Osteocyte (in vitro differentiated cells): ENCODE measurements around the gene CTNNB1. TPM values are rescaled to one million over a fixed set of nuclear protein-coding genes. Genes with fewer than 3 reads are reported as not detected.

Experiments used
- DNase-seq: peaks from one replicate; pipeline ENCODE4 v3.0.0; 2021; ENCODE audit warnings: mixed read lengths; ENCODE audit not compliant: unreplicated experiment; ENCODE audit errors: extremely low spot score
- H3K27ac Mint-ChIP-seq: one replicate; pipeline ENCODE4 v1.8.0; 2021; ENCODE audit warnings: mild to moderate bottlenecking, mixed read lengths; ENCODE audit not compliant: unreplicated experiment
- H3K27me3 Mint-ChIP-seq: one replicate; pipeline ENCODE4 v1.8.0; 2021; ENCODE audit warnings: mixed read lengths; ENCODE audit not compliant: unreplicated experiment
- H3K36me3 Mint-ChIP-seq: one replicate; pipeline ENCODE4 v1.8.0; 2021; ENCODE audit warnings: mixed read lengths; ENCODE audit not compliant: unreplicated experiment
- H3K4me1 Mint-ChIP-seq: one replicate; pipeline ENCODE4 v1.8.0; 2021; ENCODE audit warnings: mixed read lengths; ENCODE audit not compliant: unreplicated experiment
- H3K4me3 Mint-ChIP-seq: one replicate; pipeline ENCODE4 v1.8.0; 2021; ENCODE audit warnings: mild to moderate bottlenecking, moderate library complexity, mixed read lengths; ENCODE audit not compliant: unreplicated experiment
- H3K9me3 Mint-ChIP-seq: one replicate; pipeline ENCODE4 v1.8.0; 2021; ENCODE audit warnings: mixed read lengths; ENCODE audit not compliant: unreplicated experiment
- CTCF ChIP-seq: fragments of 200-600 bp; sonication (generic); IDR thresholded peaks from 2 replicates; pipeline ENCODE4 v1.5.0; 2021; ENCODE audit warnings: antibody characterized with exemption, mild to moderate bottlenecking, moderate library complexity
- total RNA-seq: library from RNA; stranded (reverse); gene quantifications from 2 replicates; pipeline ENCODE4 v1.2.1, GENCODE V29; 2021

The CTNNB1 gene
- total RNA-seq, 1 donor from 2014 or later, result 339 TPM

DNA sequence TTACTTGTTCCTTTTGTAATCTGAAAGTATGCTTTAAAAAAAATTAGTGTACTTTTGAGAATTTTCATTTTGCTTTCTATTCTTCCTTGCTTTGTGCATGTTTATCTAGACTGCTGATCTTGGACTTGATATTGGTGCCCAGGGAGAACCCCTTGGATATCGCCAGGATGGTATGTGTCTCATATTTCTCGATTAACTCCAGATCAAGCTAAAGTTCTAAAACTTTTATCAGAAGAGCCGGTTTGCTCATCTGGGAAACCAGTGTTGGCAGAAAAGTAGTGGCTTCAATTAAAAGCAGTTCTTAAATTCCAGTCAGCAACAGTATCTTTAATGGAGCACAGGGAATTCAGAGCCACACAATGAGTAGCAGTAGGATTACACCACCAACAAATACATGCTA is 38.6 kb downstream of the CTNNB1 start:
- Mint-ChIP-seq H3K4me1 (no peaks in the 10 kb centered on the region), H3K27ac (no peak overlapping the region), H3K4me3 (no peak overlapping the region), H3K27me3 (no peaks in the 10 kb centered on the region), H3K36me3 (peaks cover 85% of the 10 kb centered on the region), H3K9me3 (no peaks in the 10 kb centered on the region)
- no peak for TF ChIP-seq CTCF
- DNase-seq, result no peak

DNA sequence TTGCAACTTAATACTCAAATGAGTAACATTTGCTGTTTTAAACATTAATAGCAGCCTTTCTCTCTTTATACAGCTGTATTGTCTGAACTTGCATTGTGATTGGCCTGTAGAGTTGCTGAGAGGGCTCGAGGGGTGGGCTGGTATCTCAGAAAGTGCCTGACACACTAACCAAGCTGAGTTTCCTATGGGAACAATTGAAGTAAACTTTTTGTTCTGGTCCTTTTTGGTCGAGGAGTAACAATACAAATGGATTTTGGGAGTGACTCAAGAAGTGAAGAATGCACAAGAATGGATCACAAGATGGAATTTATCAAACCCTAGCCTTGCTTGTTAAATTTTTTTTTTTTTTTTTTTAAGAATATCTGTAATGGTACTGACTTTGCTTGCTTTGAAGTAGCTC is 40.3 kb downstream of the CTNNB1 start:
- no peak overlapping the region for H3K4me3 Mint-ChIP-seq
- H3K27me3 Mint-ChIP-seq, result no peaks in the 10 kb centered on the region
- no peaks in the 10 kb centered on the region for H3K4me1 Mint-ChIP-seq
- no peak overlapping the region for H3K27ac Mint-ChIP-seq
- peaks cover 80% of the 10 kb centered on the region for H3K36me3 Mint-ChIP-seq
- TF ChIP-seq CTCF, result no peak
- no peak for DNase-seq
- H3K9me3 Mint-ChIP-seq, result no peaks in the 10 kb centered on the region

GRCh38 chr3:41241161-41241560 is 41.9 kb downstream of the CTNNB1 start:
- H3K4me1 Mint-ChIP-seq, result no peaks in the 10 kb centered on the region
- H3K9me3 Mint-ChIP-seq, result no peaks in the 10 kb centered on the region
- no peaks in the 10 kb centered on the region for H3K27me3 Mint-ChIP-seq
- peaks cover 69% of the 10 kb centered on the region for H3K36me3 Mint-ChIP-seq
- DNase-seq, result no peak
- TF ChIP-seq CTCF, result no peak
- no peak overlapping the region for H3K4me3 Mint-ChIP-seq
- H3K27ac Mint-ChIP-seq, result no peak overlapping the region

DNA sequence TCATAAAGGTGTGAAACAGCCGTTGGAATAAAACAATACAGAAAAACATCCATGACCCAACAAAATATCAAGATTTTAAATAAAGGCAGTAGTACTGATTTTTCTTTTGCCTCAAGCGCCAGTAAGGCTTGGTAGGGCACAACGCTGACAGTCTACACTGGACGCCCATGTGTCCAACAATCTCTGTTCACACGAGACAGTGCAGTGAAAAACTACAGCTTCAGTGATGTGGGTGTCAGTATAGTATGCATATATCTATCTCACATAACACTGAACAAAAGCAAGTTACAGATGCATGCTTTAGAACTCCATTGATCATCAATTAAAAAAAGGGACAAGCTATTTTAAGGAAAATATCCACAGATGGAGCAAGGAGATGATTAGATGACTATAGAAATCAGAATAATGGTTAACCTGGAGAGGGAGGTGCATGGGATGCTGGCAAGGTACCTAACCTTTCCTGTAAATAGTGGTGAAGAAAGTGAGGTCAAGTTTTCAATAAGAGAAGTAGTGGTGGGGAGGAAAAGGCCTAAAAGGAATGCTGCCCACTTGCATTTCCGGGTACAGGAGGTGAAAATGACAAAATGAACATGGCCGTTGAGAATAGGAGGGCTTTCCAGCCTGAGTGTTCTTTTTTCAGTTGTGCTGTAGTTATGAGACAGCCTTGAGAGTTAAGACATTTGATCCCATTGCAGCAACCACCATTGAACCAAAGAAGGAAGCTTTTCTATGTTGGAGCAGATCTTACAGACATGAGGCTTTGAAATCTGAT is 42.7 kb downstream of the CTNNB1 start:
- no peak for DNase-seq
- Mint-ChIP-seq H3K27me3 (no peaks in the 10 kb centered on the region), H3K4me1 (no peaks in the 10 kb centered on the region), H3K27ac (no peak overlapping the region), H3K4me3 (no peak overlapping the region), H3K9me3 (no peaks in the 10 kb centered on the region), H3K36me3 (peaks cover 62% of the 10 kb centered on the region)
- no peak for TF ChIP-seq CTCF

DNA sequence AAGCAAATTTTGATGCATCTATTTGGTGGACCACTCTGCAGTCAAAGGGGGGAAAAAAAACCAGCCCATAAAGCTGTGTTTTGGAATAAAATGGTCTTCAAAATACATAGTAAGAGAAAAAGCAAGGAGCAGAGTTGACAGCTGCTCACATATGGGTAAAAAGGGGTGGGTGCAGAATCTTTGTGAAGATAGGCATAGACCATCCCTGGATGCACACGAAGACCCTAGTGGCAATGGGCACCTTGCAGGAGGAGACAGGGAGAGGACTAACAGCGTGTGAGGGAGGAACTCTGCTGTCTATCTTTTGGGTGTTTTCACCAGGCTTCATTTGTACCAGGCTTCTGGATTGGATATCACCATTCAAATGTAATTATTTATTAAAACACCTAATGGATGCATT is 43.9 kb downstream of the CTNNB1 start:
- Mint-ChIP-seq H3K4me3 (no peak overlapping the region), H3K4me1 (peaks cover 7% of the 10 kb centered on the region), H3K27me3 (no peaks in the 10 kb centered on the region), H3K27ac (no peak overlapping the region), H3K36me3 (peaks cover 51% of the 10 kb centered on the region), H3K9me3 (no peaks in the 10 kb centered on the region)
- no peak for DNase-seq
- no peak for TF ChIP-seq CTCF
